ENCODE measurements around the gene MED27.

GRCh38 chr9:131995382-131995781 is 84.3 kb downstream of the MED27 start:
- TF ChIP-seq POLR2A (IDR thresholded peaks at IDR 0.05) (no peak), CTCF (IDR thresholded peaks at IDR 0.05) (no peak)
